ENCODE data around the gene AIF1L.

Gene AIF1L

GRCh38 chr9:131096269-131097125 is at the start of gene AIF1L:
Gene AIF1L, plus strand, starts transcription at chr9:131096531. Its CDS starts 99 bp downstream, at chr9:131096630.
- no peak for DNase-seq (ENCODE audit: low read depth)

DNA sequence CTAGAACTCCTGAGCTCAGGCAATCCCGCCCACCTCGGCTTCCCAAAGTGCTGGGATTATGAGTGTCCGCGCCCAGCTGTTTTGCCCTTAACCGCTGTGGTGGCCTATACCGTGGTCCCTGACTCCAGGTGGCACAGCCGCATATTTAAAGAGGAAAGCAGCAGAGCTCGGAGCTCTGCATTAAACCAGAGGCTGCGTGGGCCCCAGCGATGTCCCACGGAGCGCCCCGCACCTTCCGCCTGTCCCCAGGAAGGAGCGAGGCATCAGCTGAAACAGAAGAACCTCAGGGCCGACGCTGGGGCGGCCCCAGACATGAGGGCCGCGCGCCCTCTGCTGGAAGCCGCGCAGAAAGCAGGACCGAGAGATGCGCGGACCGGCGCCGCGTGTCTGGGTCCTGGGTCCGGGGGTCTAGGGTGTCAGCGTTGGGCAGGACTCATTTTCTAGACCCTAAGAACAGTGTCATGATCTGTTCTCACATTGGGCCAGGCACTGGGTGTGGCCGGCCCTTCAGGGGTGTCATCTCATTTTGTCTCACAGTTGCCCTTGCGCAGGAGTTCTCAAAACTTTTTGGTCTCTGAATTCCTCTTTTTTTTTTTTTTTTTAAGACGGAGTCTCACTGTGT is 49.6 kb upstream of the AIF1L start:
- peak; percentile 64 for DNase-seq (ENCODE audit: low read depth)

DNA sequence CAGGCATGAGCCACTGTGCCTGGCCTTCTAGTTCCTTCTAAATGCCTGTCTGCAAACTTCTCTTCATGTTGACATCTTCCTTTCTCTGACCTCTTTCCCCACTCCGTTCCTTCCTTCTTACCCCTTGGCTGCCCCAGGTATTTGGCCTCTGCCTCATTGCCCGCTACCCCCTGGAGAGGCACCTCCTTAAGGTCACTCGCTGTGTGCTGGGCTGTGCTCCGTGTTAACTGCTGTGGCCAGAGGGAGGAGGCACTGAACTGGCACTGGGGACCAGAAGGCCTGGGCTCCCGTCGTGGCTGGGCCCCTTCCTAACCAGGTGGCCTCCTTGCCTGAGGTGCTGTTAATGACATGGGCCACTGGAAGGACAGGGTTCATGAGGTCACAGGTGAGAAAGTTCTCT is 48.0 kb upstream of the AIF1L start:
- DNase-seq (ENCODE audit: low read depth) = no peak

DNA sequence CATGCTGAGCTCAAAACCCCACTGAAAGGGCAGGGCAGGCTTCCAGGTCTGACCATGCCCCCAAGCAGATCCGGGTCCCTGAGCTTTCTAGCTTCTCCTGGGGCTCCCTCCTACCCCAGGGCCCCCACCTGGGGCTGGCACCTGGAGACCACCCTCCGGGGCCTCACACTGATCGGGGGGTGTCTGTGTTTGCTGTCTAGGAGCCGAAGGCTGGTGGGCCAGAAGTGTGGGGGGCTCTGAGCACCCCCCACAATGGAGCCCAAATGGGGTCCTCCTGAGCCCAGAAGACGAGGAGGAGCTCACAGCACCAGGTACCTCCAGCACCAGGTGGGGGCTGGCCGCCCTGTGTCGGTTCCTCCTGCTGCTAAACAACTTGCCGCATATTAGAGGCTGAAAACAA is 47.5 kb upstream of the AIF1L start:
- no peak for DNase-seq (ENCODE audit: low read depth)

- DNase-seq (ENCODE audit: low read depth) = no peak
Observed at GRCh38 chr9:131049829-131050715, 46.3 kb upstream of the AIF1L start.

DNA sequence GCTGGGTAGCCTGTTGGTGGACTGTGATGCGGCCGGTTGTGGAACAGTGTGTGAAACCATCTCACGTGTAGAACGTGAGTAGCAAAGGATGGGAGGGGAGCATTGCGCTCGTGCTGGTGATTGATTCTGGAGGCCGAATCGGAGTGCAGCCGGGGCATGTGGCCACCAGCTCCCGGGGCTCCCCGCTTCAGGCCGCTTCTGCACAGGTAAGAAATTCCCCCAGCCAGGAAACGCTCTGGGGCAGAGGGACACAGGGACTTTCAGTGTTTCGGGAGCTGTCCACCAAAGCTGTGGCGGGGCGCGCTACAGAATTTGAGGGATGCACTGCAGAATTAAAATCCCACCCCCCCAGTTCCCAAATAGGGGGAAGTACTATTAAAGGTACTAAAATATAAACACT is 45.5 kb upstream of the AIF1L start:
- no peak for DNase-seq (ENCODE audit: low read depth)

DNA sequence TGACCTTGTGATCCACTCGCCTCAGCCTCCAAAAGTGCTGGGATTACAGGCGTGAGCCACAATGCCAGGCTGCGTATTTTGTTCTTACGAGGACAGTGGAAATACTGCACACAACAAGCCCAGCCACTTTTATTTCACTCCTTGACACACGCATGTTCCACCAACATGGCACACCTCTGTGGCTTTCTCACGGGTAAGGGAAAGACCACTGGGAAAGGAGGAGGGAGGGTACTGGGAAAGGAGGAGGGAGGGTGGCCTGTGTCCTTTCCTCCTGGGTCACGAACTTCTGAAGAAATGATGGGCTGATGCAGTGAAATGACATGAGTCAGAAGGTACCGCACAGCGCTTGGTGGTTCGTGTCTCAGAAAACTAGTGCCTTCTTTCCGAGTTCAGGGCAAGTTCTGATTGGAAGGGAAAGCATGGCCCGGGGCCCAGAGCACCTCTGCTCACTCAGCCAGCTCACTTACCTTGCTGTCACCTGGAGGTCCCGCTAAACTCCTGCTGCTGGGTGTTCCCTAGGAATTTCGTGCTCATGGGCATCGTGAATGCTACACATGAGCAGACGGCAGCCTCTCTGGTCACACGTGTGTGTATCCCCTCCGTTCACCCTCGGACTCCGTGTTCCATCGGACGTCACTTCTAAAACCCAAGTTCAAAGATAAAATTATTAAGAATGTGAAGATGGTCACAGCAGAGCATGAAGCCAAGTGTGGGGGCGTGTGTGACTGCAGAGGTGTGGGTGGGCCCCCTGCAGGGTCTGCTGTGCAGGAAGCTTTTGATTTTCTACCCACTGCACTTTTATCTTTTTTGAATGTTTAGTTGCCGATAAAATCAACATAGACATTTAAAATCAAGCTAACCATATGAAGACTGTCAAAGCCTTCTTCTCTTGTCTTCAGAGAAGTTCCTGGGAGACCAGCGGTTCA is 44.5 kb upstream of the AIF1L start:
- DNase-seq (ENCODE audit: low read depth) = no peak

GRCh38 chr9:131053896-131054295 is 42.4 kb upstream of the AIF1L start:
- no peak for DNase-seq (ENCODE audit: low read depth)

GRCh38 chr9:131056781-131057506 is 39.4 kb upstream of the AIF1L start:
- no peak for DNase-seq (ENCODE audit: low read depth)

GRCh38 chr9:131060900-131061630 is 35.3 kb upstream of the AIF1L start:
- no peak for DNase-seq (ENCODE audit: low read depth)

GRCh38 chr9:131062969-131063368 is 33.4 kb upstream of the AIF1L start:
- no peak for DNase-seq (ENCODE audit: low read depth)

DNA sequence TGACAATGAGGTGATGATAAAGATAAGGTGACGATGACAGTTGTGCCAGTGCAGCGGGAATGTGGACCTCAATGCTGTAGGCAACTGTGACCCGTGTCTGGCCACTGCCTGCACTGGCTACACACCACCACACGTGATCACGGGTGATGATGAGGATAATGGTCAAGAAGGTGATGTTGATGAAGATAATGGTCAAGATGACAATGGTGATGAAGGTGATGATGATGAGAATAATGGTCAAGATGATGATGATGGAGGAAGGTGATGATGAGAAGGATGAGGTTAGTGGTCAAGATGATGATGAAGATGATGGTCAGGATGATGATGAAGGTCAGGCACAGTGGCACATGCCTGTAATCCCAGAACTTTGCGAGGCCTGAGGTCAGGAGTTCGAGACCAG is 30.7 kb upstream of the AIF1L start:
- no peak for DNase-seq (ENCODE audit: low read depth)

DNA sequence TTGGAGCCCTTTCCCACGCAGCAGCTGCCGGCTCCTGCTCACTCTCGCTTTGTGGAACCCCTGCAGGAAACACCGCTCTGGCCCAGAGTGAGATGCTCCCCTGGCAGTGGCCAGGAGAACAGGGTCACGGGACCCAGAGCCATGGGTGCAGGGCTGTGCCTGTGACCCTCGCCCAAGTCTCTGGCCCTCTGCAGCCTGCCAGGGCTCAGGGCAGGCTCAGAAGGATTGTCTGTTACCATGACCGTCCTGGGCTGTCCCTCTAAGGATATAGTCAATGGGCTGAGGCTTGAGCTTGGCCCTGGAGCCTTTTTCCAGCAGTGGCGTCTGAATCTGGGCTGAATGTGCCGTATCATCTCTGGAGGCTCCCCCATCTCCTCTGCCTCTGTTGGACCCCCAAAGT is 28.7 kb upstream of the AIF1L start:
- DNase-seq (ENCODE audit: low read depth) = no peak

DNA sequence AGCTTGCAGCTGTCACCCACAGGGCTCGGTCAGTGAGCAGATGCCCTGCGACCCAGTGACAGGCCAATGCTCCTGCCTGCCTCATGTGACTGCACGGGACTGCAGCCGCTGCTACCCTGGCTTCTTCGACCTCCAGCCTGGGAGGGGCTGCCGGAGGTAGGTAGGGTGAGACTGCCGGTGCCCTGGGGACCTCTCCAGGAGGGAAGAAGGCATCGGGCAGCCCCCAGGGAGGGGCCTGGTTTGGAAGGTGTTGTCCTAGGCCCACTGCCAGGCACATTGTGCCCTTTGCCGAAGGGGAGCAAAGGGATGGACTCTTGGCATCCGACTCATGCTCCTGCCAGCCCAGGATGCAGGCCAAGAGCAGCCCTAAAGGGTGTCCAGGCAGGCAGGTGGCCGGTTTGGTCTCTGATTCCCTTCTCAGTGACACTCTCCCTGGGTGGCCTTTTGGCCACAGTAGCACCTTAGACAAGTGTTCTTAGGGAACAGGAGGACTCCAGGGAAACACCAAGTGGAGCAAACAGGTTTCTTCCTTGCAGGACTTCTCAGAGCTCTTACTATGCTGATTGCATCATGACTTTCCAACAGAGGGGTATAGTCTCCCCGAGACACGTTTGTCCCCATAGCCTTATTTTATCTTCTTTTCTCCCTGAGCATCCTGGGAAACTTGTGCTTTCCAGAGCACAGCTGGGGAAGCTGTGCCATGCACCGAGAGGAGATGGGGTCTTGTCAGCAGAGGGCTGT is 28.1 kb upstream of the AIF1L start:
- DNase-seq (ENCODE audit: low read depth) = no peak

DNA sequence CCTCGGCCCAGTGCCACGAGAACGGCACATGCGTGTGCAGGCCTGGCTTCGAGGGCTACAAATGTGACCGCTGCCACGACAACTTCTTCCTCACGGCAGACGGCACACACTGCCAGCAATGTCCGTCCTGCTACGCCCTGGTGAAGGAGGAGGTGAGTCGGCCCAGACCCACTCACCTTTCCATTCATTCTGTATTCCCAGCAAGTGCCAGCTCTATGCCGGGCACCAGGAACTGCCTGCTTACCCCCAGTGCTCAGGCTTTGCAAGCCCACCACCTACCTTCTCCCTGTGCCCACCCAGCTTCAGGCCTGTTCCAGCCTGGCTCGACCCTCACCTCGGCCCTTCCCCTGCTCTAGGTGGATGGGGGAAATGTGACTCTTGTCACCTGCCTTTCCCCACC is 26.6 kb upstream of the AIF1L start:
- no peak for DNase-seq (ENCODE audit: low read depth)

- no peak for DNase-seq (ENCODE audit: low read depth)
Observed at GRCh38 chr9:131072107-131072870, 24.0 kb upstream of the AIF1L start.

- DNase-seq (ENCODE audit: low read depth) = no peak
Observed at GRCh38 chr9:131072871-131073237, 23.5 kb upstream of the AIF1L start.

DNA sequence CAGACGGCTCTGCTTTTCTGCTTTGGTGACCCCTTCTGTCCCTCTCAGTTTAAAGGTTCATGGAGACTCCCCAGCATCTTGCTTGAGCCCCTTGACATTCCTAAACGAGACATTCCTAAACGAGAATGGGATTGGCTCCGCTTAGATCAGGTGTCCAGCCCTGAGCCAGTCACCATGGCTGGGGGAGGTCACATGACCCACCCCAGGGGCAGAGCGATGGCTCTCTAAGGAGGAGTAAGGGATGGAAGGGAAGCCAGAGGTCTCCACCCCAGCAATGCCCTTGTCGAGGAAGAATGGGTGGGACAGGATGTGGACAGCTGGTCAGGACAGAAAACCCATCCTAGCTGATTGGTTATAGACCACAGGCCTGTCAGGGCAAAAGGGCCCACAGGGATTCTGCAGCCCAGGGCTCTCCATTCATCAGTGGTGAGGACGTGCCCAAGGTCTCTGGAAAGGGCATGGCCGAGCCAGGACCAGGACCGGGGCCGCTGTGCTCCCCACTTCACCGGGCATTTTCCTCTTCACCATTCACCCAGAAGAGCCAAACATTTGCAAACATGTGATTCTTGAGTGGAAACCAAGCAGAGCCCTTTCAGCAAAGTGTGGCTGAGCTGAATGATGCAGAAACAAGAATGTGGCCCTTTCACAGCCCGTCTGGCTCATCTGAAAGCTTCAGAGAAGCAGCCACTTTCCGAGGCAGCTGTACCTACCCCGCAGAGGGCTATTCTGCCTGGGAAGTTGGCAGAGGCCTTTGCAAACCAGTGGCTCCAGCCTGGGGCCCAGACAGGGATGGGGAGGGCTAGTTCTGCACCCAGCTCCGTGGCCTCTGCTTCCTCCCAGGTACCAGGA is 19.8 kb upstream of the AIF1L start:
- no peak for DNase-seq (ENCODE audit: low read depth)

All from stimulated activated CD8-positive, alpha-beta memory T cell treated with anti-CD3 and anti-CD28 coated beads, Interleukin-4, amount 100 ng/mL, for 24 hours (primary cell).